Activated gamma-delta T cell (primary cell): Measurements from ENCODE around the gene CASP2.

Experiments
- DNase-seq: peaks from one replicate; lab custom pipeline; 2025; lab: John Stamatoyannopoulos, UW

The CASP2 gene

GRCh38 chr7:143331179-143331801, 43.1 kb downstream of the CASP2 start:
- no peak for DNase-seq

DNA sequence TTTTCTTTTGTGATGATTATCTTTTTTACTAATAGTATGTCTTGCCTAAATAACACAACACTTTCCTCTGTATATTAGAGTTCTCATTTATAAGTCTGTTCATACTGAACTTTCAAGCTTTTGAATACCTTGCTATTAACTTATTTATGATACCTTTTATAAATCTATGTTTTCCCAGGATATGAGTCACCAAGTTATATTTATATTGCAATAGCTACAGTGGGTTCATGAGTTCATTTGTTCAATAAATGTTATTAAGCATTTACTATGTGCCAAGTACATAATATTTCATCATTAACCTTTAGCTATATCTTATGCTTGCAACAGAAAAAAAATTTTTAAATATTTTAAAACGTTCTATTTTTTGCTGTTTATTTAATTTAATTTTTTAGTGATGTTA, 46.1 kb downstream of the CASP2 start:
- DNase-seq = no peak

- no peak for DNase-seq
Observed at GRCh38 chr7:143337216-143337615, 49.1 kb downstream of the CASP2 start.

DNA sequence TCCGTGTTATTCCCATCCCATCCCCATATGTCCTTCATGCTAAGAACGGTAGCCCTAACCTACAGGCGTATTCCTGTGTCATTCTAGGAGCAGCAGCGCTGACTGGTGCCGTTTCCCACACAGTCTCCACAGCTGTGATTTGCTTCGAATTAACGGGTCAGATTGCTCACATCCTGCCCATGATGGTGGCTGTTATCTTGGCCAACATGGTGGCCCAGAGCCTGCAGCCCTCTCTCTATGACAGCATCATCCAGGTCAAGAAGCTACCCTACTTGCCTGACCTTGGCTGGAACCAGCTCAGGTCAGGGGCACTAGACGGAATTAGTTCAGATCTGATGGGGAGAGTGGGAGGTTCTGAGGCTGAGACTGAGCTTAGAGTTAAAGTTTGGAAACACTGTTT, 53.7 kb downstream of the CASP2 start:
- no peak for DNase-seq

- no peak for DNase-seq
Observed at GRCh38 chr7:143343596-143343995, 55.4 kb downstream of the CASP2 start.

DNA sequence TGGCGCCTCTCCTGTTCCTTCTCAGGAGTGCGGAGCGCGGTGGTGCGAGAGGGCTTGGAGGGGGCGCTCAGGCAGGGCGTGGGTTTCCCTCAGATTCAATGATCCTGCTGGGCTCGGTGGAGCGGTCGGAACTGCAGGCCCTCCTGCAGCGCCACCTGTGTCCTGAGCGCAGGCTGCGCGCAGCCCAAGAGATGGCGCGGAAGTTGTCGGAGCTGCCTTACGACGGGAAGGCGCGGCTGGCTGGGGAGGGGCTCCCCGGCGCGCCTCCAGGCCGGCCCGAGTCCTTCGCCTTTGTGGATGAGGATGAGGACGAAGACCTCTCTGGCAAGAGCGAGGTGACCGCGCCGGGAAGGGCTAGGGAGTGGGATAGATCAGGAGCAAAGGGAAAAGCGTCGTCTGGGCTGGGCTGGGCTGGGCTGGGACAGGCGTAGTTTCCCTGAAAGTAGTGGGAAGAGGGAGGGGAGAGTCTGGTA, 57.3 kb downstream of the CASP2 start:
- DNase-seq = peak; percentile 41

- DNase-seq = no peak
Observed at GRCh38 chr7:143346018-143346417, 57.9 kb downstream of the CASP2 start.

DNA sequence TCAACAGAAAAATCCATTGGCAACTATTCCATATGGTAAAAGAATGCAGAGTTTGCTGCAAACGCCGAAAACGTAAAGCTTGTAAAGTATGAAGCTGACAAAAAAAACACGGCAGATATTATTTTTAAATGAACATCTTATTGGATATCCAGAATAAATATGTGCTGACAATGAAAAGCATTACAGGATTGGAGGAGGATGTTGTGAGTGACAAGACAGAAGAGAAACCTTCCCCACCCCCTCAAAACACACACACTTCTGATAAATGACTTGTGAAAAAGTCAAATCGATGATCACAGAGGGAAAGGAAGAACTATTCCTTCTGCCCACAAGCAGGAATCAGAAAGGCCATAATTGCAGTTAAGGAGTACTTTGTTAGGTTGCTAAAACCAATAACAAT, 59.8 kb downstream of the CASP2 start:
- no peak for DNase-seq

GRCh38 chr7:143351060-143351459, 62.9 kb downstream of the CASP2 start:
- no peak for DNase-seq

- no peak for DNase-seq
Observed at GRCh38 chr7:143351574-143351973, 63.4 kb downstream of the CASP2 start.

GRCh38 chr7:143352531-143353002, 64.4 kb downstream of the CASP2 start:
- no peak for DNase-seq

DNA sequence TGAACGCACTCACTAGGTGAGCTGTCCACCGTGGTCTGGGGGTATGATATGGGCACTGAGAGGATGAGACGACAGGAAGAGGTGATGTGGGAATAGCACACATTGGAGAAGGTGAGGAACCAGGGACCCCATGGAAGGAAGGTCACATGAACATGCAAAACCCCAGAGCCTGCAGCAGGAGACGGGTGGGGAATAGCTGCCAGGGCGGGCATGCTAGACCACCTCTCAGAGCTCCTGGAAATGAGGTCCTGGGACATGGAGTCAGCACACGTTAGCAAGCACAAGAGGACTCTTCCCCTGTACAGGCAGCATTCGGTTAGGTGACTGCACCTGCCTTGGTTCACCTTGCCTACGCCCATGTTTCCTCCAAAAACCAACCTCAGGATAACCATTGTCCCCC, 66.2 kb downstream of the CASP2 start:
- no peak for DNase-seq

DNA sequence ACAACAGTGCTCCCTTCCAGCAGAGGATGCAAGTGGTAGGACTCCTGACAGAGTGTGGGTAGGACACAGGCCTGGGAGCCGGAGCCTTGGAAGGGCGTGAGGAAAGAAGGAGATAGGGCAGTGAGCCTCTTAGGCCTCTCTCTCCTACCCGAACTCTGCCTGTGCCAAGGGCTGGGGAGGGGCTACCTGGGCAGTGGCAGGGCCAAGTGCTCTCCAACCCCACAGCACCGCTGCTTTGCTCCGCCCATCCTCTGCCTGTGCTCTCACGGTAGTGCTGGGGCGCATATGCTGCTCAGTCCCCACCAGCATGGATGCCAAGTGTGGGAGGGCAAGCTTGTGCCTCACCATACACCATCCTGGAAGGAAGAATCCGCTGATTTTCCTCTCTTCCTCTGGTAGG, 66.8 kb downstream of the CASP2 start:
- no peak for DNase-seq

- DNase-seq = no peak
Observed at GRCh38 chr7:143355450-143356385, 67.6 kb downstream of the CASP2 start.

DNA sequence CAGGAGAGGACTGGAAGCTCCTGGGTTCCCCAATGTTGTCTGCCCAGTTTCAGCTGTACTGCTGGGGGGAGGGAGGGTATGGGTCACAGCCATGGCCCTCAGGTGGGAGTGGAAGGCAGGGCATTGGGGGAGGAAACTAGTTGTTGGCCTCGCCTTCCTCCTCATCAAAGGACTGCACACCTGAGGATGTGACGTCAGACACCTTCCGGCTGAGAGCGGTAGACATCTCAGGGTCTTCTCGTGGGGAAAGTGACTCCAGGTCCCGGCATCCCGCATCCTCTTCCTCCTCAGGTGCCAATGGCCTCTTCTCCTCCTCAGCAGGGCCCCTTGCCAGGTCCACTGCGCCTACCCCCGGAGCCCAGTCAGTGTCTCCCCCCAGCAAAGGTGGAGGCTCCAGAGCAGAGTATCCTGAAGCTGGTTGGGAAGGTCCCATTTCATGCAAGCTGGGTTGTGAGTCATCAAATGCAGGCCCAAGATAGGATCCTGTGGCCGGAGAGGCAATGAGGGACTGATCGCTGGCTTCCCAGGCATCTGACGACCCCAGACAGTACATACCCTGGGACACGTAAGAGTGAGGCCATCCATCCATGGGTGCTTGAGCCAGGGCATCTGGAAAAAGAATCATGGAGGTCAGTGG, 68.4 kb downstream of the CASP2 start:
- DNase-seq = no peak
